Right lobe of liver (tissue), 4 donors: ENCODE measurements around the gene ZNF474.

Experiments
- CTCF ChIP-seq, 4 donors: fragments of 200-600 bp in 3 of 4; fragments of 450-650 bp in 1 of 4; IDR thresholded peaks; one replicate each; pipeline versions ENCODE4 v1.5.1 to v1.8.0; 2016 to 2022; ENCODE audit warnings: antibody characterized with exemption in 4 of 4, mild to moderate bottlenecking in 2 of 4
- POLR2A ChIP-seq: fragments of 450-650 bp; IDR thresholded peaks from one replicate; pipeline ENCODE4 v1.6.1; 2017; ENCODE audit warnings: antibody characterized with exemption, mild to moderate bottlenecking
- donor health status: DM: no; HTN: no; CAD: no.
- donor health status: DM: no; HTN: no; CAD: no.
- donor health status: DM: no; HTN: yes; CAD: no.

- no peak for TF ChIP-seq POLR2A
- TF ChIP-seq CTCF (IDR thresholded peaks at IDR 0.05), result no peak
Measured at GRCh38 chr5:122095158-122095557, 34.2 kb upstream of the ZNF474 start.
